Posterior vena cava (tissue), 2 donors: ENCODE data around the gene C1S. TPM values are rescaled to one million over a fixed set of nuclear protein-coding genes. Genes with fewer than 3 reads are reported as not detected.
"Not testable (repeated sequence)": the region's sequence is repeated elsewhere in the genome, so short reads cannot be mapped to it uniquely, and the experiment has no call there.

Source experiments
- DNase-seq: peaks from one replicate; pipeline ENCODE4 v3.0.0-alpha.2; 2020; ENCODE audit warnings: low spot score
- intact Hi-C, 2 donors: fragments of 100-400 bp; cut with DNase I; formaldehyde crosslinking; loops; one replicate each; pipeline versions ENCODE4 v1.14.1 to v1.14.2; 2022 to 2023
- total RNA-seq, 2 donors: library from RNA; stranded (reverse); fragmentation: NEBNext Ultra II Directional; extraction: Animal tissue kit (Norgen Biotek cat#: 25700); gene quantifications; one replicate each; pipeline ENCODE4 v1.2.1, GENCODE V29; 2021
- donor health status: DM: yes; HTN: yes; CAD: no.
- donor health status: DM: yes; HTN: yes; CAD: no.

Gene C1S
- total RNA-seq, 2 donors from 2014 or later: 585 to 986 TPM

DNA sequence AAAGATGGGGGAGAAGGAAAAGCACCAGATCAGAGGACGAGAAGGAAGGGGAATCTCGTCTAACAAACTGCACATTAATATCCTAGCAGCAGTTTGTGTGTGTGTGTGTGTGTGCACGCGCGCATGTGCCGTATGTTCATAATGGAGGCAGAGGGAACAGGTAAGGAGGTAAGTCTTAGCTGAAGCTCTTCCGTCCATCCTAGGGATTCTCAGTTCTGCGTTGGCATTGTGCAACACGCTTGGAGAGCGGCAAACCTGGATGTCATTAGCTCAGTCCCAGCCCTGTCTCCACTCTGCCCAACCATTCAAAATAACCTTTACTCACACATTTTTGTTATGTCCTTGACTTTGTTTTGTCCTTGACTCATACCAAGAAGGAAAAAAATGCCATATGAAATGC lies 33.4 kb downstream of the C1S start:
- intact Hi-C loops: loop anchor here in 1 of 2 donors (10.0 kb wide), 1 partner anchor 129 kb away; no protein-coding TSS in a partner anchor
- no peak for DNase-seq

DNA sequence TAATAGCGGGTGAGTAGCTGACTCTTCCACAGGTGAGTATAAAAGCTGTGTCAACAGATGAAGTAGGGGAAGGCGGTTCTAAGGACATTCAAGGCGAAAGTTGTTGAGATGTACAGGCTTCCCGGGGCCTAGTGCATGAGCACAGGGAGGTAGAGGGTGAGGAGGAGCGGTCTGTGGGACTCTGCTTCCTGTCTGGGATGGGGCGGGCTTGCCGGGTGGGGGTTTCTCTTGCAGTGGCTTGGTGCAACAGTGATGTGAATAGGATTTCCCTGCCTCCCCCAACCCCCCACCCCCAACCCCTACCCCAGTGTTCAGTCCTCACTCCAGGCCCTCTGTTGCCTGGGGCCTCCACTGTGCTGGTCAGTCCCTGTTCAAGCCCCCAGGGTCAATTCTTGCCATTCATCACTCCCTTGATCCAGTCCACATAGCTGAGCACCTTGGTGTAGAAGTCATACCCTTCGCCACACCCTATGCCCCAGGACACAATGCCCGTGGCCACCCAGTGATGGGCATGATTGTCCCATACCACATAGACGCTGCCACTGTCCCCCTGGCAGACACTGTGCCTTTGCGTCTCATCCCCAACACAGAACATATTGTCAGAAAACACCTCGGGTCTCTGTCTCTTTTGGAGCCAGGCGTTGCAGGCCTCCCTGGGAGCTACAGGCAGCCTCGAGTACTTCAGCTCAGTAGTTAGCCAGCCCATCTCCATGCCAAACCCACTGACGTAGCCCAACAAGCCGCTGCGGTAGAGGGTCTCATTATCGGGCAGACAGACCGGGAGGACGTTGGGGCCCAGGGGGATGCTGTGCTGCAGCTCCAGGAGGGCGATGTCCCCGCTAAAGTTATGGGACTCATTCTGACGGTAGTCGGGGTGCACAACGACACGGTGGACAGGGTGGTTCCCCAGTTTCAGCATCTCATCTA lies 35.8 kb downstream of the C1S start:
- DNase-seq: peak; percentile 78
- intact Hi-C loops: loop anchor here in 1 of 2 donors (10.0 kb wide), 1 partner anchor 131 kb away; no protein-coding TSS in a partner anchor

DNA sequence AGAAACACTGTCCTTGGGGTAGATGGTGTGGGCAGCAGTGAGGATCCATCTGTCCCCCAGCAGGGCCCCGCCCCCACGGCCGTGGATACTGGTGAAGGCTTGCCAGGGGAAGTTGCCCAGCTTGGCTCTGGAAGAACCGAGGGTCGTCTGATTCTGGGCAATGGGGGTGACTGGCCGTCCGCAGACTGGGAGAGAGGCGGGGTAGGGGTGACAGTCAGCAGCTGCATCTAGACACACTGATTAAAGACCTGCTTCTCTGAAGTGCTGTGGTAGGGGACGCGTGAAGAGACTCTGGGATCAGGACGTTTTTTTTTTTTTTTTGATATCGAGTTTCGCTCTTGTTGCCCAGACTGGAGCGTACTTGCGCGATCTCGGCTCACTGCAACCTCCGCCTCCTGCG lies 36.5 kb downstream of the C1S start:
- peak; percentile 47 for DNase-seq
- intact Hi-C loops: loop anchor here in 1 of 2 donors (10.0 kb wide), 1 partner anchor 132 kb away; no protein-coding TSS in a partner anchor

DNA sequence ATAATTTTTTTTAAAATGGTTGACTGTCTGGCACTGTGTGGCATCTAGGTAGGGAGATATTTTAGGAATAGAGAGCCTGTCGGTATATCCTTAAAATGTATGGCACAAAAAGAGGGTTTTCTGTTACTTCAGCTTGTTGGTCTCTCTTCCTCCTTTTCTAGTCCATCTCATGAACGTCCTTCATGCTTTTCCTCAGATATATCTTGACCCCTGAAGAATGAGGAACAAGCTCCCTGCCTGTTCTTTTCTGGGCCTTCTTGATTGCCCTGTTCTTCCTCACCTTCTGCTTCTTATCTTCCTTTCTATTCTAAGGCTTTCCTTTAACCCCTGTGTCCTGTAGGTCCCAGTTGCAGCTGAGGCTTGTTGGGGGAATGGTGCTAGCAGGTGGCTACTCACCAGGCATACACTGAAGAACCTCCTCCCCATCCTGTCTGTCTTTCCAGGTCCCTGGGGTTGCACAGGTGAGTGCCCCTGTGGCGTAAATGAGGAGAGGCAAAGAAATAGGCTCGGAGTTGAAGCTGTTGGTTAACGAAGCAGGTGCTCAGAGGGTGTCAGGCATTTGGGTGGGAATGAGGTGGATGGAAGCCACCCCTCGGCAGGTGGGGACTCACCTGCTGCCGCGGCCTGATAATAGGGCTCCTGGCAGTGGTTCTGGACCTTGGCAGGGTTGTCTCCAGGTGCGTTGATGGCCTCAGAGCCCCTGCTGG lies 38.9 kb downstream of the C1S start:
- intact Hi-C loops: loop anchor here in 1 of 2 donors (10.0 kb wide), 1 partner anchor 135 kb away; no protein-coding TSS in a partner anchor
- DNase-seq: no peak

DNA sequence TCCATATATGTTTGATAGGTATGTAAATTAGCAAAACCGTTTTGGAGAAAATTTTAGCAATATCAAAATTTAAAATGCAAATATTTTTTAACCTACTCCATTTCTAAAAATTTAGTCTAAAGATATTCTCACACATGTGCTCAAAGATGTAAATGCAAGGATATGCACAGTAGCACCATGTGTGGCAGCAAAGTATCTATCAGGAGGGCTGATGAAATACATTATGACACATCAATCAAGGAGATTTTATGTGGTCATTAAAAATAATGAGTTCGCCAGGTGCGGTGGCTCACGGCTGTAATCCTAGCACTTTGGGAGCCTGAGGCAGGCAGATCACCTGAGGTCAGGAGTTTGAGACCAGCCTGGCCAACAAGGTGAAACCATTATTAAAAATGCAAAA lies 39.7 kb downstream of the C1S start:
- intact Hi-C loops: no loop called here
- no peak for DNase-seq

DNA sequence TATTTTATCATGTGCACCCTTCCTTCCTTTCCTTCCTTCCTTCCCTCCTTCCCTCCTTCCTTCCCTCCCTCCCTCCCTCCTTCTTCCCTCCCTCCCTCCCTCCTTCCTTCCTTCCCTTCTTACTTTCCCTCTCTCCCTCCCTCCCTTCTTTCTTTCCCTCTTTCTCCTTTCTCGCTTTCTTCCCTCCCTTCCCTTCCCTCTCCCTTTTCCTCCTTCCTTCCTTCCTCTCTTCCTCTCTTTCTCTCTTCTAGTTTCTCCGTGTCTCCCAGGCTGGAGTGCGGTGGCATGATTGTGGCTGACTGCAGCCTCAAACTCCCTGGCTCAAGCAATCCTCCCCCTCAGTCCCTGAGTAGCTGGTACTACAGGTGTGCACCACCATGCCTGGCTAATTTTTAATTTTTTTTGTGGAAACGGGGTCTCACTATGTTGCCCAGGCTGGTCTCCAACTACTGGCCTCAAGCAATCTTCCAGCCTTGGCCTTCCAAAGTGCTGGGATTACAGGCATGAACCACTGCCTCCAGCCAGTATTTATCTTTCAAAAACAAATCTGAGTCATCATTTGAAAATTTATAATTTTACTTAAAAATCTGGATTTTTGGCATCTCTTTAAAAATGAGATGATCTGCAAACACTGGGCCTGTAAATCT lies 40.7 kb downstream of the C1S start:
- intact Hi-C loops: no loop called here
- no peak for DNase-seq

DNA sequence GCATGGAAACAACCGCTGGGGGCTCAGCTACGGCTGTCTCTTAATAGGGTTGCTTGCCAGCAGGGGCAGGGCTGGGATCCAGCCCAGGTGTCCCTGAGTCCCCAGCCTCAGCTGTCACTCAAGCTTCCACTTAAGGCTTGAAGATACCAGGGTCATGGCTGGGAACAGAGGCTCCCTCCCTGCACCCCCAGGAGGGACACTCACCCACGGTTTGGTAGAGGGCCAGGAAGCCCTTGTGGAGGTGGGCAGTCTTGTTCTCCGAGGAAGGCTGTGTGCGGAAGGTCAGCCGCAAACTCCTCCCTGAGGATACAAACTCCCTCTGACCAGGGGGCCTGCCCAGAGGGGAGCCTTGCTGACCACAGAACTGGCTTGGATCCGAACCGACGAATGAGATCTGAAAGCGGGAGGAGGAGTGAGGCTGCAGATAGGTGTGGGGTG lies 41.2 kb downstream of the C1S start:
- intact Hi-C loops: no loop called here
- no peak for DNase-seq

DNA sequence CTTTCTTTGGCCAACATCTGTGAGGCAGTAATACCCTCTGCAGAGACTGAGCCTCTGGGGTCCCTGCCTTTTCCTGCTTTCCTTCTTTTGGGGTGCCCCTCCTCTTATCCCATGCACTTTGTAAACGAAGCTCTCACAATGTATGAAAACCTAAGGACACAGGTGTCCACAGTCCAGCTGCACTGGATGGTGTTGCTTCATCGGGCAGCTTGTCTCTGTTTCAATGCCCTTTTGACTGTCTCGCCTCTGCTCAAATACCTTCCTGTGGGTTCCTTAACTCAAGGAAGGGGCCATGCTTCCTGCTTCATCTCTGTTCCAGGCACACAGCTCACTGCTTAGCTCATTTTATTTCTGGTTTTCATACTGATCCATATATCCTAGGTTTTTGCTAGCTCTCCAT lies 42.1 kb downstream of the C1S start:
- DNase-seq: no peak
- intact Hi-C loops: no loop called here

DNA sequence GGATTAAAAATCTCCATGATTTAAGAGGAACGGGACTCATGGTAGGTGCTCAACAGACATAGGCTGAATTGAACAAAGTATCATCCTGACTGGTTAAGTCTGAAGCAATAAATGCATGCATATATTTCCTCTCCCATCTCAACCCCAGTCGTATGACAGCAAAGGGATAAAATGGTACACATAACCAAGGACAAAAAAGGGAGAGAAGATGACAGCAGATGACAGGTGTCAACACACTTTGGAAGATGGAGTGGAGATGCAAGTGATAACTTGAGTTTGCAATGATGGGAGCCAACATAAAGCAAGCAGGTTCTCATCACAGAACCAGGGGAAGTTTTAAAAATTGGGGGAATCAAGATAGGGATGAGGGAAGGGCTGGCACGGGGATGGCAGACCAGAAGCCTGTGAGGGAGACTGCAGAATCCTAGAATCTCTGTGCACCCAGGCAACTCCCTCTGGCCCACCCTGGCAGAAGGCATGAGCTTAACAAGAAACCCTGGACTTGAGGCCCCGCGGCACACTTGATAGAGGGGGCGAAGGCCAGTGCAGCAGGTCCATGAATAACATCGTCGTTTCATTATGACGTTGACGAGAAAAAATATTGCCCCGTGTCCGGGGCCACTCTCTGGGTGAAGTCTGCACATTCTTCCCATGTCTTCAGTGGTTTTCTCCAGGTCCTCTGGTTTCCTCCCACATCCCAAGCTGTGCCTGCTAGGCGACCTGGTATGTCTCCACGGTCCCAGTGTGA lies 43.5 kb downstream of the C1S start:
- no peak for DNase-seq
- intact Hi-C loops: no loop called here

DNA sequence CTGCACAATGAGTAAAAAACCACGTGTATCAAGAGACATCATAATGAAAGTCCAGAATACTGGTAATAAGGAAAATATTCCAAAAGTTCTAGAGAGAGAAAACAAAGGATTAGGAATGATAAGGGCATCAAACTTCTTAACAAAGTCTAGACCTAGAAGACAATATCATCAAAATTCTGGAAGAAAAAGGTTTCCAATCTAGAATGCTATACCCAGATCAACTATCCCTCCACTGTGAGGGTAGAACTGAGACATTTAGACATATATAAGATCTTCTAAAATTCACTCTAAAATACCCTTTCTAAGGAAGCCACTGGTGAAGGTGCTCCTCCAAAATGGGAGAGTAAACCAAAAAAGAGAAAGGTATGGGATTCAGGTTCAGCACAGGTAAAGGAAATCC lies 45.6 kb downstream of the C1S start:
- DNase-seq: no peak
- intact Hi-C loops: loop anchor here in 1 of 2 donors (5.0 kb wide), 1 partner anchor 439 kb away; no protein-coding TSS in a partner anchor

DNA sequence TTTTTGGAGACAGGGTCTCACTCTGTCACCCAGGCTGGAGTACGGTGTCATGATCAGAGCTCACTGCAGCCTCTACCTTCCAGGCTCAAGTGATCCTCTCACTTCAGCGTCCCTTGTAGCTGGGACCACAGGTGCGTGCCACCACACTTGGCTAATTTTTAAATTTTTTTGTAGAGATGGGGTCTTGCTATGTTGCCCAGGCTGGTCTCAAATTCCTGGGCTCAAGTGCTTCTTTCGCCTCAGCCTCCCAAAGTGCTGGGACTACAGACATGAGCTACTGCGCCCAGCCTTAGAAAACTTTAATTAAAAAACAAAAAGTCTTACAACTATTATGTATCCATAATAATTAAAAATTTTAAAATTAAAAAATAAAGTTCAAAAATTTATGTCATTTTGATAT lies 46.7 kb downstream of the C1S start:
- DNase-seq: not testable (repeated sequence)
- intact Hi-C loops: loop anchor here in 1 of 2 donors (5.0 kb wide), 1 partner anchor 440 kb away; no protein-coding TSS in a partner anchor

DNA sequence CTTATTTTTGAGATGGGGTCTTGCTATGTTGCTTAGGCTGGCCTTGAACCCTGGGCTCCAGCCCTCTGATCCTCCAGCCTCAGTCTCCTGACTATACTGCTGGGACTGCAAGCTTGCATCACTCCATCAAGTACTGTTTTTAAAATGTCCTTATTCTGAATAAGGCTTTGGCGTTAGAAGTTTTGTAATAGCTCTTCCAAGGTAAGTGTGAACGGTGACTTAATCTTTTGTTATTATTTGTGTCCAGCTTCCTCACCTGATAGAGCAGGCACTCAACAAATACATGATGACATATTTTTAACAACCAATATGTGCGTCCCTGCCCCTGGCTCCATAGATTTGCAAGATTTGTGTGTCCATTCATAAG lies 47.1 kb downstream of the C1S start:
- DNase-seq: no peak
- intact Hi-C loops: loop anchor here in 1 of 2 donors (5.0 kb wide), 1 partner anchor 440 kb away; no protein-coding TSS in a partner anchor

DNA sequence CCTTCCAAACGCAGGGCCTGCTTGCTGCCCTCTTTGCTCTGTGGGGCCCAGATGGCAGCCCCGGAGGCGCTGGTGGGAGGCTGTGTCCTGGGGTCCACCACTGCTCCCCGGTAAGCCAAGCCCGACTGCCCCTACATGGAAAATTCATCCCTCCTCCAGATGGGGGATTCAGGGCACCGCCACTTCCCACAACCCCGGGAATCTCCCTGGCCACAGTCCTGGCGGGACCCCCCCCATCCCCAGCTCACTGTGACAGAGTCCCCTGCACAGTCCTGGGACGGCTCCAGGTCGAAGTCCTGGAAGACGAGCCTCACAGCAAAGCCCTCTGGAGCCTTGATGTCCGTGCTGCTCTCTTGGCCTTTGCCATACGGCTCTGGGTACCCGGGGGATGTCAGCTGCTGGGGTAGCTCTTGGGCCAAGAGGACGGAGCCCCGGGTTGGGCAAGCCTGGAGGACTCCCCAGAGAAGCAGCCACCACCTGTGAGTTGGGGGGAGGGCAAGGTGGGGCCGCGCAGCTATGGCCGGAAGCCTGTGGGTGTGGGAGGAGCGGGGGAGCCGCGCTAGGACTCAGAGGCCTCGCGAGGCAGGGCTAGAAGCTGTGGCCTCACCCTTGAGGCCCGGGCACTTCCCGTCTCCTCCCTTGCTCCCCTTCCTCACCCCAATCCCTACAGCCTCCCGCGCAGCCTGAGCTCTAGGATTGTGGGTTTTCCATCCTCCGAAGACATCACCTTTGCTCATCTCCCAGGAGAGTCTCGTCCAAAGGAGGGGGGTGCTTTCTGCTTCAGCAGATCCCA lies 47.7 kb downstream of the C1S start:
- intact Hi-C loops: loop anchor here in 1 of 2 donors (5.0 kb wide), 1 partner anchor 441 kb away; no protein-coding TSS in a partner anchor
- DNase-seq: peak; percentile 95

DNA sequence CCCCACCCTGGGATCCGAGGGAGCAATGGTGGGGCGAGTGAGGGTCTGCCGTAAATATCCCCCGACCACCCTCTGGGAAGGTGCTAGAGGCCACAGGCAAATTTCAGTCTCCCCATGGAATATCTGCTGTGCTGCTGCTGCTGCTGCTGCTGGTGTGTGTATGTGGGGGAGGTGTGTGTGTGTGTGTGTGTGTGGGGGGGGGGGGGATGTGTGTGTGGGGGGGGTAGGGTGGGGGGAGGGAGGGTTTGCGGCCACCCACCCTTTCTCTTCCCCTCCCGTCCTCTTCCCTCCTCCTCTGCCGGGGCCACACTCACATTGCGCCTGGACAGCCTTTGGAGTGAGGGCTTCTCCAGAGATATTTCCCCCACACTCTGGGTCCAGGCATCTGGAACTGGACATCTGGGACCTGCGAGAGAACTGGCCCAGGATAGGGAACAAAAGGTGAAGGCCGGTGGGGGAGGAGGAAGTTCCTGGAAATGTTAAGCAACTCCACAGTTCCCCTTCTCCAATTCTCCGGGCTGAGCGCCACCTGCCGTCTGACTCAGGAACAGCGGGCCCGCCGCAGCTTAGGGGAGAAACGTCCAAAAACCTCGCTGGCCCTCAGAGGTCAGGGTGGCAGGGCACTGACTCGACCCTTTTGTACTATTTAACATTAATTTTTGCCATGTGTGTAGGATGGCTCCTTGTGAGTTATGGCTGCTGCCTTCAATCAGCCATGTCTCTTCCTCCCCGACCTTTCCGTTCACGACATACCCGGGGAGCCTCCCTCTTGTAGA lies 48.5 kb downstream of the C1S start, which contains the start of gene C1RL:
C1RL (minus strand) TSS at position 419 of the 776 bp plus-strand sequence; CDS start at position 385, 34 bp downstream.
- DNase-seq: peak; percentile 98
- intact Hi-C loops: loop anchor here (1.0 to 5.0 kb wide), 2 partner anchors 17 to 442 kb away; partner anchors contain the start of gene C1R (in 1 of the 2)

DNA sequence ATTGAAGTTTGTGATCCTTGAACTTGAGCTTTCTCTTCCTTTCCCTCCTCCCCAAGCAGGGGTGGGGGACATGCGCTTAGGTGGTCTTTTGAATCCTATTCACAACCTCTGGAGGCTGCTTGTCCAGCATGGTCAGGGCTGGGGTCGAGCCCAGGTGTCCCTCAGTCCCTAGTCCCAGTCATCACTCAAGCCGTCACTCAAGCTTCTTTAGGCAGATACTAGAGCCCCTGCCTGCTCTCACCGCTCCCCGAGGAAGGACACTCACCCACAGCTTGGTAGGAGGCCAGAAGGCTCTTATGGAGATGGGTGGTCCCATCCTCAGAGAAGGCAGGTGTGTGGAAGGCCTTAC lies 49.0 kb downstream of the C1S start:
- no peak for DNase-seq
- intact Hi-C loops: loop anchor here (1.0 to 5.0 kb wide), 2 partner anchors 17 to 442 kb away; partner anchors contain the start of gene C1R (in 1 of the 2)

DNA sequence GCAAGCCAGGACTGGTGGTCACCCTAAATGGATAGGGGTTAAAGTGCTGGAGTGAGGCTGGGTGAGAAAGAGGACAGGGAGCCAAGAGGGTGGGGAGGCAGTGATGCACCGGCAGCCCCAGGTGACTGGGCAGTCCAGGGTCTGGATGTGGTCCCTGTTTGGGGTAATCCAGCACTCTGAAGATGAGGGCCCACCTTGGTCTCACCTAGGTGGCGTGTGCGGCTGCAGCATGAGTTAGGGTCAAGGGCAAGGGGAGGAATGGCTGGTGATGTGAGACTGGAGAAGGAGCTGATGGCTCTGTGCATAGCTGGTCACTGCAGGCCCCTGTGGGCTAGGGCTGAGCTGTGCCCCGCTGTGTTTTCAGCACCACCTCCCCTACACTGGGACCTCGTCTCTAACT lies 50.1 kb downstream of the C1S start:
- intact Hi-C loops: loop anchor here (5.0 to 10.0 kb wide), 3 partner anchors 48 to 156 kb away; partner anchors contain the start of genes C1S (in 1 of the 2) and PTPN6 (in 1 of the 2)
- DNase-seq: no peak

DNA sequence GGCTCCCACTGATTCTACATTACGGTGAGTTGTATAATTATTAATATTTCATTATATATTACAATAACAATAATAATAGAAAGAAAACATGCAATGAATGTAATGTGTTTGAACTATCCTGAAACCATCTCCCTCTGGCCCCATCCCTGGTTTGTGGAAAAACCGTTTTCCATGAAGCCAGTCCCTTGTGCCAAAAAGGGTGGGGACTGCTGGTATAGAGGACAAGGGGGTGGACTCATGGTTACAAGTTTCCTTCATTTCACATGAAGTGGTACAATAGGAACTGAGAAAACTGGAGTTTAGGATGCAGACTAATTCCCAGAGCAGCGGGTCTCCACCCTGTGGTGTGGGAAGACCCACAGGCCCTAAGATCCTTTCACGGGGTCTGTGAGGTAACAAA lies 51.5 kb downstream of the C1S start:
- intact Hi-C loops: loop anchor here (5.0 to 10.0 kb wide), 3 partner anchors 50 to 157 kb away; partner anchors contain the start of genes C1S (in 1 of the 2) and PTPN6 (in 1 of the 2)
- DNase-seq: no peak
